Measurements from ENCODE around the gene ACOXL. TPM values are rescaled to one million over a fixed set of nuclear protein-coding genes. Genes with fewer than 3 reads are reported as not detected.

ACOXL gene
- total and polyA plus RNA-seq, 10 of the 15 experiments (the other 5 are each of a cell fraction or from before 2014, with no cell fraction given) = 0.05 to 1.3 (median 0.71) TPM

DNA sequence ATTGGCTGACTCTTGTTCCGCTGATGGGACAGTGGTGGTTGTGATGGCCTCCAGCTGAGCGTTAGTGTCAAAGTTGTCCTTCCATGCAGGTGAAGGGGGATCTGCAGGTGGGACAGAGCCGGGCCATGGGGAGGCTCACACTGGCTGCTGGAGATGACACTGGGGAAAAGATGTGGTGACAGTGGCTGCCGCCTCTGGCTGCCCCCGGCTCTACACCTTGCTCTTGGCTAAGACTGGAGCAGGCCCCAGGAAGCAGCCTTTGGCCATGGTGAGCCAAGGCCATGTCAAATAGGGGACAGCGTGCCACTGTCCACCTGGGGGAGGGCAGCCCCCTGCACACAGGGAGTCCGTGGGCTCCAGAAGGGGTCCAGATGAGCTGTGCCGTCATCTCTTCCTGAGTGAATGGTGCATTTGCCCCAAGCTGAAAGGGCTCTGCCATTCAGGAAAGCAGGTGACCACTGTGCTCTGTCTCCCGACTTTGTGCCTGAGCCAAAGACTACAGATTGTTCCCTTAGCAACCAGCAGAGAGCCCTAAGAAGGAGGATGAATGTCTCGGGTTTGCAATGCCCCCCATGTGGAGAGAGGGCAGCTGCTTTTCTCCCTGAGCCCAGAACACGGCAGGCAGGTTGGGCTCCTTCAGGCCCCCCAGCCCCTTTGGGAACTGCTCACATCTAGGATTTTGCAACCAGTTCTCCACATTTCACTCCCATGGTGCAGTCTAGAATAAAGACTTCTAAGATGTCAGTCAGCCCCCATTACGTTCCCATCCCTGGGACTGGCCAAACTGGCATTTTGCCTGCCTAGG is 309.2 kb downstream of the ACOXL start:
- RAD21 ChIA-PET (ENCODE audit: unreplicated experiment) = interaction anchor here (2.2 kb wide), 1 partner anchor 10 kb away, joined by 8 read pairs; no protein-coding TSS in a partner anchor
- Histone ChIP-seq H3K4me1 (ENCODE audit: control insufficient read depth, insufficient read depth, low read length) (peaks cover 11% of the 10 kb centered on the region), H3K79me2 (ENCODE audit: control insufficient read depth, insufficient read depth, low read length) (no peaks in the 10 kb centered on the region), H3K4me2 (ENCODE audit: control insufficient read depth, insufficient read depth) (no peak overlapping the region), H3K36me3 (ENCODE audit: control insufficient read depth in 2 of 2, insufficient read depth in 2 of 2, low read length in 1 of 2) (no peaks in the 10 kb centered on the region), H3K4me3 (no peak overlapping the region), H4K20me1 (ENCODE audit: control insufficient read depth, insufficient read depth) (no peaks in the 10 kb centered on the region), H3K9me3 (replicated peaks; ENCODE audit: control insufficient read depth, insufficient read depth, low read length) (peaks cover 9% of the 10 kb centered on the region; the same call in 2 of the 3 replicates), H3K27ac (ENCODE audit: control insufficient read depth, insufficient read depth) (no peak overlapping the region), H3K9ac (ENCODE audit: control insufficient read depth, insufficient read depth, low read length) (no peak overlapping the region), H2AFZ (ENCODE audit: control insufficient read depth, low read depth, low read length) (no peak overlapping the region), H3K27me3 (replicated peaks in 1 of 2; ENCODE audit: control insufficient read depth in 2 of 2, insufficient read depth in 2 of 2, low read length in 1 of 2) (peaks cover 2 to 3% of the 10 kb centered on the region in 2 experiments; a peak in 3 of 4 replicates)
- SMC1A ChIA-PET (ENCODE audit: uncharacterized antibody, unreplicated experiment) = interaction anchor here (1.0 kb wide), 1 partner anchor 14 kb away, joined by 3 read pairs; no protein-coding TSS in a partner anchor
- BruUV-seq (replicated peaks) = no TSS peak
- POLR2A ChIA-PET = interaction anchor here (0.5 kb wide), 1 partner anchor 1762 kb away, joined by 3 read pairs; no protein-coding TSS in a partner anchor
- ATAC-seq (no peak), DNase-seq (ENCODE audit: low read depth, low spot score) (no peak), FAIRE-seq (no peak)
- intact Hi-C loops (cut with micrococcal nuclease; ENCODE audit: unreplicated experiment) = no loop called here
- in situ Hi-C loops (cut with MboI) = no loop called here
- TF ChIP-seq, protein P1, sequence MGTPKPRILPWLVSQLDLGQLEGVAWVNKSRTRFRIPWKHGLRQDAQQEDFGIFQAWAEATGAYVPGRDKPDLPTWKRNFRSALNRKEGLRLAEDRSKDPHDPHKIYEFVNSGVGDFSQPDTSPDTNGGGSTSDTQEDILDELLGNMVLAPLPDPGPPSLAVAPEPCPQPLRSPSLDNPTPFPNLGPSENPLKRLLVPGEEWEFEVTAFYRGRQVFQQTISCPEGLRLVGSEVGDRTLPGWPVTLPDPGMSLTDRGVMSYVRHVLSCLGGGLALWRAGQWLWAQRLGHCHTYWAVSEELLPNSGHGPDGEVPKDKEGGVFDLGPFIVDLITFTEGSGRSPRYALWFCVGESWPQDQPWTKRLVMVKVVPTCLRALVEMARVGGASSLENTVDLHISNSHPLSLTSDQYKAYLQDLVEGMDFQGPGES (IDR thresholded peaks at IDR 0.05) = no peak
- TF ChIP-seq FOXK2 (IDR thresholded peaks at IDR 0.05) (no peak), YY1 (IDR thresholded peaks at IDR 0.05; ENCODE audit: low read depth, low read length) (no peak), TBL1XR1 (IDR thresholded peaks at IDR 0.05; ENCODE audit: low read depth, low read length) (no peak), SIX5 (IDR thresholded peaks at IDR 0.05; ENCODE audit: low read depth, low read length, severe bottlenecking) (no peak), LARP7 (IDR thresholded peaks at IDR 0.05) (no peak), BCL11A (IDR thresholded peaks at IDR 0.05; ENCODE audit: low read depth, low read length) (no peak), CREM (IDR thresholded peaks at IDR 0.05; ENCODE audit: low read depth) (no peak)
- TF ChIP-seq, protein P2, sequence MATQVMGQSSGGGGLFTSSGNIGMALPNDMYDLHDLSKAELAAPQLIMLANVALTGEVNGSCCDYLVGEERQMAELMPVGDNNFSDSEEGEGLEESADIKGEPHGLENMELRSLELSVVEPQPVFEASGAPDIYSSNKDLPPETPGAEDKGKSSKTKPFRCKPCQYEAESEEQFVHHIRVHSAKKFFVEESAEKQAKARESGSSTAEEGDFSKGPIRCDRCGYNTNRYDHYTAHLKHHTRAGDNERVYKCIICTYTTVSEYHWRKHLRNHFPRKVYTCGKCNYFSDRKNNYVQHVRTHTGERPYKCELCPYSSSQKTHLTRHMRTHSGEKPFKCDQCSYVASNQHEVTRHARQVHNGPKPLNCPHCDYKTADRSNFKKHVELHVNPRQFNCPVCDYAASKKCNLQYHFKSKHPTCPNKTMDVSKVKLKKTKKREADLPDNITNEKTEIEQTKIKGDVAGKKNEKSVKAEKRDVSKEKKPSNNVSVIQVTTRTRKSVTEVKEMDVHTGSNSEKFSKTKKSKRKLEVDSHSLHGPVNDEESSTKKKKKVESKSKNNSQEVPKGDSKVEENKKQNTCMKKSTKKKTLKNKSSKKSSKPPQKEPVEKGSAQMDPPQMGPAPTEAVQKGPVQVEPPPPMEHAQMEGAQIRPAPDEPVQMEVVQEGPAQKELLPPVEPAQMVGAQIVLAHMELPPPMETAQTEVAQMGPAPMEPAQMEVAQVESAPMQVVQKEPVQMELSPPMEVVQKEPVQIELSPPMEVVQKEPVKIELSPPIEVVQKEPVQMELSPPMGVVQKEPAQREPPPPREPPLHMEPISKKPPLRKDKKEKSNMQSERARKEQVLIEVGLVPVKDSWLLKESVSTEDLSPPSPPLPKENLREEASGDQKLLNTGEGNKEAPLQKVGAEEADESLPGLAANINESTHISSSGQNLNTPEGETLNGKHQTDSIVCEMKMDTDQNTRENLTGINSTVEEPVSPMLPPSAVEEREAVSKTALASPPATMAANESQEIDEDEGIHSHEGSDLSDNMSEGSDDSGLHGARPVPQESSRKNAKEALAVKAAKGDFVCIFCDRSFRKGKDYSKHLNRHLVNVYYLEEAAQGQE (IDR thresholded peaks at IDR 0.05; ENCODE audit: low read depth, low read length) = no peak
- TF ChIP-seq, protein P3, sequence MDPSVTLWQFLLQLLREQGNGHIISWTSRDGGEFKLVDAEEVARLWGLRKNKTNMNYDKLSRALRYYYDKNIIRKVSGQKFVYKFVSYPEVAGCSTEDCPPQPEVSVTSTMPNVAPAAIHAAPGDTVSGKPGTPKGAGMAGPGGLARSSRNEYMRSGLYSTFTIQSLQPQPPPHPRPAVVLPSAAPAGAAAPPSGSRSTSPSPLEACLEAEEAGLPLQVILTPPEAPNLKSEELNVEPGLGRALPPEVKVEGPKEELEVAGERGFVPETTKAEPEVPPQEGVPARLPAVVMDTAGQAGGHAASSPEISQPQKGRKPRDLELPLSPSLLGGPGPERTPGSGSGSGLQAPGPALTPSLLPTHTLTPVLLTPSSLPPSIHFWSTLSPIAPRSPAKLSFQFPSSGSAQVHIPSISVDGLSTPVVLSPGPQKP (IDR thresholded peaks at IDR 0.05; ENCODE audit: low read depth, low read length) = no peak
- TF ChIP-seq, protein P4, sequence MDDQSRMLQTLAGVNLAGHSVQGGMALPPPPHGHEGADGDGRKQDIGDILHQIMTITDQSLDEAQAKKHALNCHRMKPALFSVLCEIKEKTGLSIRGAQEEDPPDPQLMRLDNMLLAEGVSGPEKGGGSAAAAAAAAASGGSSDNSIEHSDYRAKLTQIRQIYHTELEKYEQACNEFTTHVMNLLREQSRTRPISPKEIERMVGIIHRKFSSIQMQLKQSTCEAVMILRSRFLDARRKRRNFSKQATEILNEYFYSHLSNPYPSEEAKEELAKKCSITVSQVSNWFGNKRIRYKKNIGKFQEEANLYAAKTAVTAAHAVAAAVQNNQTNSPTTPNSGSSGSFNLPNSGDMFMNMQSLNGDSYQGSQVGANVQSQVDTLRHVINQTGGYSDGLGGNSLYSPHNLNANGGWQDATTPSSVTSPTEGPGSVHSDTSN (IDR thresholded peaks at IDR 0.05; ENCODE audit: insufficient replicate concordance, low read depth, low read length) = no peak
- 75% methylated on average over 12 of the region's 12 CpGs for WGBS (ENCODE audit: insufficient coverage, insufficient replicate concordance, low lambda C conversion rate, missing lambda C conversion rate)
- CTCF ChIA-PET = interaction anchor here (1.4 kb wide), 1 partner anchor 229 kb away, joined by 4 read pairs; no protein-coding TSS in a partner anchor

All from GM12878 (cell line).